ENCODE results near the gene ZNF174.

ZNF174 gene

DNA sequence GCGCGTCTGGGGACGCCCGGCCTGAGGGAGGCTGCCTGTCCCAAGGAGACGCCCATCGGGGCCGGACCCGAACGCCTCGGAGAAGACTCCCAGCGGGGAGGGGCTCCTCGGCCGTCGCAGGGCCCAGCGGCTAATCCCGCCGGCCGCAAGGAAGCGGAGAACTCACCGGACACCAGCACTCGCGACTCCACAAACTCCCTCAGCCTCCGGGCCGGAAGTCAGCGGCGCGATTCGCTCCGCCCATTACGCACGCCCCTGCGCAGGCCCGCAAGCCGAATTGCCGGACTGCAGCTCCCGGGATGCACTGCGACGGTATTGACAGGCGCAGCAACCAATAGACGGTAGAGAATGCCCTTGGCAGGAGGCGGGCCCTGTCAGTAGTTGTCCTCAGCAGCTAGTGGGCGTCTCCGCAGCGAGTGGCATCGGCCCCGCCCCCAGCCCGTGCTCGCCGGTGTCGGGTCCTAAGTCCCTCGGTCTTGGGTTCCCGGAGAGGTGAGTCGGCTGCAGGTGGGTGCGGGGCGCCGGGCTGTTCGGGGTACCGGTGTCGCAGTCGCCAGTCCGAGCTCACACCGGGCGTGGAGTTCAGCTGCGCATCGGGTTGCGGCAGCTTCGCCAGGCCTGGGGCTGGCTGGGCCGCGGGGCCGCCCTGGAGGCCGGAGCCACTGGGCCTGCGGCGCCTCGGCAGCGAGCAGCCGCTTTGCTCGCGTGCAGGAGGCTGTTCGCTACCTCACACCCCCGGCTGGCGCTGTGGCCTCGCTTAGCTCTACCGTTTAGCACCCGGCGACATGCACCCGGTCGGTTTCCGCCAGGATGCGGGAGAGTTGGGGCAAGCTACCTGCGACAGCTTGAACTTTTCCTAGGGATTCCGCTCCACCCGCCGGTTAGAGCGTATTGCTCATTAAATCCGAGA is at the start of gene ZNF174, which contains the start of gene ZSCAN32:
TSS of gene ZNF174 (plus strand) at position 437 of the 910 bp plus-strand sequence. CDS start 790 bp downstream, outside the sequence.
TSS of gene ZSCAN32 (minus strand) at position 226 of the 910 bp plus-strand sequence. CDS start 3,447 bp downstream, outside the sequence.
- TF ChIP-seq, protein P1, sequence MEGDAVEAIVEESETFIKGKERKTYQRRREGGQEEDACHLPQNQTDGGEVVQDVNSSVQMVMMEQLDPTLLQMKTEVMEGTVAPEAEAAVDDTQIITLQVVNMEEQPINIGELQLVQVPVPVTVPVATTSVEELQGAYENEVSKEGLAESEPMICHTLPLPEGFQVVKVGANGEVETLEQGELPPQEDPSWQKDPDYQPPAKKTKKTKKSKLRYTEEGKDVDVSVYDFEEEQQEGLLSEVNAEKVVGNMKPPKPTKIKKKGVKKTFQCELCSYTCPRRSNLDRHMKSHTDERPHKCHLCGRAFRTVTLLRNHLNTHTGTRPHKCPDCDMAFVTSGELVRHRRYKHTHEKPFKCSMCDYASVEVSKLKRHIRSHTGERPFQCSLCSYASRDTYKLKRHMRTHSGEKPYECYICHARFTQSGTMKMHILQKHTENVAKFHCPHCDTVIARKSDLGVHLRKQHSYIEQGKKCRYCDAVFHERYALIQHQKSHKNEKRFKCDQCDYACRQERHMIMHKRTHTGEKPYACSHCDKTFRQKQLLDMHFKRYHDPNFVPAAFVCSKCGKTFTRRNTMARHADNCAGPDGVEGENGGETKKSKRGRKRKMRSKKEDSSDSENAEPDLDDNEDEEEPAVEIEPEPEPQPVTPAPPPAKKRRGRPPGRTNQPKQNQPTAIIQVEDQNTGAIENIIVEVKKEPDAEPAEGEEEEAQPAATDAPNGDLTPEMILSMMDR (IDR thresholded peaks at IDR 0.05; ENCODE audit: insufficient read depth, low read depth, low read length, missing control alignments), result no peak
- H3K4me3 ChIP-seq (ENCODE audit: low read depth, low read length), result peak within 1 kb of the TSS; percentile 91

DNA sequence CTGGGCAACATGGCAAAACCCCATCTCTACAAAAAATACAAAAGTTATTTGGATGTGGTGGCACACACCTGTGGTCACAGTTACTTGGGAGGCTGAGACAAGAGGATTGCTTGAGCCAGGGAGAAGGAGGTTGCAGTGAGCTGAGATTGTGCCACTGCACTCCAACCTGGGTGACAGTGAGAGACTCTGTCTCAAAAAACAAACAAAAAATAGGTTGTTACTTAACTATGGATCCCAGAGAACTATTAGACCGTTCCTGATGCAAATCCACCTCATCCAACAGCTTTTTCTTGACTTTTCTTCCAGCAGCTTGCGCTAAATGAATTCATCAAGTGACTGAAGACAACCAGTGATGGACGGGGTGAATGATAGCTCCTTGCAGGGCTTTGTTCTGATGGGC is 45.4 kb upstream of the ZNF174 start, which contains the start of gene OR2C1:
TSS of gene OR2C1 (plus strand) at position 301 of the 400 bp plus-strand sequence. CDS start at position 353, 52 bp downstream.
- DNase-seq (ENCODE audit: low read depth), result no peak
- no peak within 1 kb of the TSS for H3K4me3 ChIP-seq (ENCODE audit: low read depth, low read length)
- TF ChIP-seq, protein P1 (IDR thresholded peaks at IDR 0.05; ENCODE audit: insufficient read depth, low read depth, low read length, missing control alignments), result no peak

More for the DNA sequence above, at the start of gene ZNF174, which contains the start of gene ZSCAN32:
- DNase-seq (ENCODE audit: low read depth), result peak; percentile 100

DNA sequence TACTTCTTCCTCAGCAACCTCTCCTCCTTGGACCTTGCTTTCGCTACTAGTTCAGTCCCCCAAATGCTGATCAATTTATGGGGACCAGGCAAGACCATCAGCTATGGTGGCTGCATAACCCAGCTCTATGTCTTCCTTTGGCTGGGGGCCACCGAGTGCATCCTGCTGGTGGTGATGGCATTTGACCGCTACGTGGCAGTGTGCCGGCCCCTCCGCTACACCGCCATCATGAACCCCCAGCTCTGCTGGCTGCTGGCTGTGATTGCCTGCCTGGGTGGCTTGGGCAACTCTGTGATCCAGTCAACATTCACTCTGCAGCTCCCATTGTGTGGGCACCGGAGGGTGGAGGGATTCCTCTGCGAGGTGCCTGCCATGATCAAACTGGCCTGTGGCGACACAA is 44.9 kb upstream of the ZNF174 start:
- H3K4me3 ChIP-seq (ENCODE audit: low read depth, low read length), result no peak overlapping the region
- DNase-seq (ENCODE audit: low read depth), result no peak
- TF ChIP-seq, protein P1 (IDR thresholded peaks at IDR 0.05; ENCODE audit: insufficient read depth, low read depth, low read length, missing control alignments), result no peak

DNA sequence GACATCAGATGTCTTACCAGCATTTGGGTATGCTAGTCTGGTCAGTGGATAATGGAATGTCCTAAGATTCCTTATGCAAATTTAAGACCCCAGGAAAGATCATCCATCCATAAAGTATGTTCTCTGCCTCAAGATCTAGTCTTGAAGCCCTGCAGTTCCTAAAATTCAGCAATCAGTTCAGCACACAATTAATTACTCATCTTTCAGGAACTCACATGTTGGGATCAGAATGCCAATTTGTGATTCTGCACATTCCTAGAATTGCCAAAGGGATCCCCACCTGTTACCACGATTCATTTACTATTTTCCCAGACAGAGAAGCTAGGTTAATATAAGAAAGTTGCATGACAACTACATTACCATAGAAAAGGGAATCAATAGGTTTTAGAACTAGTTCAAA is 42.1 kb upstream of the ZNF174 start:
- TF ChIP-seq, protein P1 (IDR thresholded peaks at IDR 0.05; ENCODE audit: insufficient read depth, low read depth, low read length, missing control alignments), result no peak
- H3K4me3 ChIP-seq (ENCODE audit: low read depth, low read length), result no peak overlapping the region
- DNase-seq (ENCODE audit: low read depth), result no peak

DNA sequence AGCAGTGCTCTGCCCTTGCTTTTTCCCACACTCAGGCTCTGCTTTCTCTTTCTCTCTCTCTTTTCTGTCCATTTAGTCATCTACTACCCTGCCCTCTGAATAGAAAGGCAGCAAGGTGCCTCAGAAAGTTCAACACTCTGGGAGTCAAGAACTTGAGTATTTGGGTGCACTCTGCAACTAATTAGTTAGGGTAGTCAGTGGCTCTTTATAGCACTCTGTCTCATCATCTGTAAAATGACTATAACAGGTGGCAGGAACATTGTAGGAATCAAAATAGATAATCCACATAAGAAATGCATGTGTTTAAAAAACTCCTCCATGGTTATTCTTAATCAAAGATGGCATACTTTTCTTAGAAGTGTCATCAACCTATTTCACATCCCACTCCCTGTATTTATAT is 38.1 kb upstream of the ZNF174 start:
- TF ChIP-seq, protein P1 (IDR thresholded peaks at IDR 0.05; ENCODE audit: insufficient read depth, low read depth, low read length, missing control alignments), result no peak
- no peak overlapping the region for H3K4me3 ChIP-seq (ENCODE audit: low read depth, low read length)
- DNase-seq (ENCODE audit: low read depth), result no peak

DNA sequence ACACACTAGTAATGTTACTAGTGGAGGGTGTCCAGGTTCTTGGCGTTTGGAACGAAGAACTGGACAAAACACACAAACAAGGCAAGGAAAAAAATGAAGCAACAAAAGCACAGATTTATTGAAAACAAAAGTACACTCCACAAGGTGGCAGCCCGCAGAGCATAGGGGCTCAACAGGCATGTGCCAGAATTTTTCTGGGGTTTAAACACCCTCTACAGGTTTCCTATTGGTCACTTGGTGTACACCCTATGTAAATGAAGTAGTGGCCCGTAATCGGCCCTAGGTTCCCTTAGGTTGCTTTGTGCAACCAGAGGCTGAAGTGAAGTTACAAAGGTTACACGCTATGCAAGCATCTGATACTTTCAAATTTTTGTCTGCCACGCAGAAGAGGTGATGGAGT is 37.2 kb upstream of the ZNF174 start:
- H3K4me3 ChIP-seq (ENCODE audit: low read depth, low read length), result no peak overlapping the region
- no peak for DNase-seq (ENCODE audit: low read depth)
- TF ChIP-seq, protein P1 (IDR thresholded peaks at IDR 0.05; ENCODE audit: insufficient read depth, low read depth, low read length, missing control alignments), result no peak
